ENCODE results near the gene BMP6.
"Not testable (repeated sequence)": the region's sequence is repeated elsewhere in the genome, so short reads cannot be mapped to it uniquely, and the experiment has no call there.

The BMP6 gene

GRCh38 chr6:7797386-7797785 is 71.5 kb downstream of the BMP6 start:
- no peak for DNase-seq

- no peak for DNase-seq
Measured at GRCh38 chr6:7798751-7799150, 72.9 kb downstream of the BMP6 start.

GRCh38 chr6:7802662-7803061 is 76.8 kb downstream of the BMP6 start:
- DNase-seq = no peak

GRCh38 chr6:7803214-7803613 is 77.3 kb downstream of the BMP6 start:
- no peak for DNase-seq

- DNase-seq = no peak
Measured at GRCh38 chr6:7805078-7805849, 79.4 kb downstream of the BMP6 start.

GRCh38 chr6:7805850-7806214 is 79.9 kb downstream of the BMP6 start:
- no peak for DNase-seq

GRCh38 chr6:7806711-7807110 is 80.8 kb downstream of the BMP6 start:
- no peak for DNase-seq

GRCh38 chr6:7809346-7809745 is 83.4 kb downstream of the BMP6 start:
- no peak for DNase-seq

- DNase-seq = no peak
Measured at GRCh38 chr6:7811441-7811840, 85.5 kb downstream of the BMP6 start.

- DNase-seq = no peak
Measured at GRCh38 chr6:7812623-7813022, 86.7 kb downstream of the BMP6 start.

GRCh38 chr6:7813193-7813592 is 87.3 kb downstream of the BMP6 start:
- DNase-seq = no peak

GRCh38 chr6:7813704-7814103 is 87.8 kb downstream of the BMP6 start:
- DNase-seq = no peak

- no peak for DNase-seq
Measured at GRCh38 chr6:7815716-7816115, 89.8 kb downstream of the BMP6 start.

GRCh38 chr6:7817184-7817583 is 91.3 kb downstream of the BMP6 start:
- DNase-seq = not testable (repeated sequence)

GRCh38 chr6:7818257-7819214 is 92.6 kb downstream of the BMP6 start:
- DNase-seq = no peak

GRCh38 chr6:7819431-7820015 is 93.6 kb downstream of the BMP6 start:
- DNase-seq = no peak

- DNase-seq = no peak
Measured at GRCh38 chr6:7820288-7820835, 94.5 kb downstream of the BMP6 start.

GRCh38 chr6:7821426-7821825 is 95.5 kb downstream of the BMP6 start:
- no peak for DNase-seq

- no peak for DNase-seq
Measured at GRCh38 chr6:7823552-7823951, 97.7 kb downstream of the BMP6 start.

- DNase-seq = no peak
Measured at GRCh38 chr6:7825986-7826385, 100.1 kb downstream of the BMP6 start.

GRCh38 chr6:7827142-7827541 is 101.2 kb downstream of the BMP6 start:
- no peak for DNase-seq

- DNase-seq = no peak
Measured at GRCh38 chr6:7828124-7828523, 102.2 kb downstream of the BMP6 start.

All from cerebellar nuclear complex (tissue), 1 donor.